B cell (primary cell): ENCODE data around the gene SP3. TPM values are rescaled to one million over a fixed set of nuclear protein-coding genes. Genes with fewer than 3 reads are reported as not detected.

ENCODE experiments used
- ATAC-seq: fragments of 200-7000 bp; cut with Tn5 transposase; one replicate; pipeline ENCODE4 v1.10.0; 2021; ENCODE audit warnings: low read depth, mild to moderate bottlenecking, moderate number of reproducible peaks, moderate library complexity
- CTCF ChIA-PET: fragments of 350-600 bp; sonication (Branson Sonifier 250); formaldehyde crosslinking; loops from one replicate; lab custom pipeline; 2021; ENCODE audit warnings: antibody characterized with exemption, inconsistent platforms; lab: Charles Lee
- POLR2A ChIA-PET: fragments of 350-600 bp; sonication (Branson Sonifier 250); formaldehyde crosslinking; loops from one replicate; lab custom pipeline; 2021; ENCODE audit warnings: antibody characterized with exemption; lab: Charles Lee
- DNase-seq: peaks from one replicate; pipeline ENCODE4 v3.0.0; 2013
- H2AFZ ChIP-seq: 2 replicates; pipeline ENCODE4 v1.6.1; 2012; ENCODE audit warnings: mild to moderate bottlenecking, low read depth, low read length; ENCODE audit not compliant: insufficient read depth, poor library complexity, severe bottlenecking
- H3K27ac ChIP-seq, 2 donors: 1 replicate in 1 of 2; 2 replicates in 1 of 2; pipeline ENCODE4 v1.5.1; 2012 to 2013; ENCODE audit warnings: low read length in 2 of 2, mild to moderate bottlenecking in 2 of 2, moderate library complexity in 1 of 2
- H3K27me3 ChIP-seq, 4 experiments: fragments of 200-600 bp in 1 of 4; sonication (generic) in 1 of 4; replicated peaks in 1 of 4; 1 replicate in 2 of 4; 2 replicates in 2 of 4; pipeline versions ENCODE4 v1.6.1 to v1.7.0; 2013 to 2016; ENCODE audit warnings: low read length in 3 of 4, mild to moderate bottlenecking in 2 of 4, mixed read lengths in 1 of 4, moderate library complexity in 1 of 4; ENCODE audit not compliant: insufficient read depth in 4 of 4, control insufficient read depth in 3 of 4; ENCODE audit errors: control extremely low read depth in 1 of 4
- H3K36me3 ChIP-seq, 2 experiments: replicated peaks in 1 of 2; 1 replicate in 1 of 2; 2 replicates in 1 of 2; pipeline versions ENCODE4 v1.6.1 to v1.7.1; 2013; ENCODE audit warnings: low read length in 1 of 2; ENCODE audit not compliant: insufficient read depth in 2 of 2, control insufficient read depth in 1 of 2; ENCODE audit errors: control extremely low read depth in 1 of 2, extremely low read depth in 1 of 2
- H3K4me1 ChIP-seq, 2 donors: fragments of 200-600 bp in 1 of 2; sonication (generic) in 1 of 2; 1 replicate in 1 of 2; 2 replicates in 1 of 2; pipeline versions ENCODE4 v1.5.1 to v1.6.1; 2013 to 2017; ENCODE audit warnings: low read length in 2 of 2; ENCODE audit not compliant: control insufficient read depth in 2 of 2, insufficient read depth in 2 of 2
- H3K4me2 ChIP-seq: replicated peaks from 2 replicates; pipeline ENCODE3; 2012; ENCODE audit warnings: mild to moderate bottlenecking, low read depth, low read length; ENCODE audit not compliant: poor library complexity, severe bottlenecking
- H3K4me3 ChIP-seq, 5 experiments: fragments of 200-600 bp in 1 of 5; sonication (generic) in 1 of 5; 1 replicate in 3 of 5; 2 replicates in 2 of 5; pipeline versions ENCODE4 v1.5.1 to v1.7.0; 2011 to 2016; ENCODE audit warnings: low read length in 4 of 5, mild to moderate bottlenecking in 4 of 5, low read depth in 2 of 5, control low read depth in 1 of 5, moderate library complexity in 1 of 5; ENCODE audit not compliant: insufficient read depth in 1 of 5; ENCODE audit errors: control extremely low read depth in 1 of 5, extremely low read depth in 1 of 5
- H3K79me2 ChIP-seq: fragments of 200-600 bp; sonication (generic); one replicate; pipeline ENCODE4 v1.6.0; 2016; ENCODE audit warnings: low read length; ENCODE audit not compliant: control insufficient read depth, insufficient read depth
- H3K9ac ChIP-seq: fragments of 200-600 bp; sonication (generic); 2 replicates; pipeline ENCODE4 v1.6.1; 2017; ENCODE audit warnings: mild to moderate bottlenecking, low read length, moderate library complexity
- H3K9me3 ChIP-seq, 3 donors: one replicate each; pipeline versions ENCODE4 v1.6.1 to v1.7.1; 2013; ENCODE audit warnings: low read length in 2 of 3; ENCODE audit not compliant: control insufficient read depth in 2 of 3, insufficient read depth in 1 of 3; ENCODE audit errors: control extremely low read depth in 1 of 3
- H4K20me1 ChIP-seq: 2 replicates; pipeline ENCODE4 v1.6.0; 2012; ENCODE audit warnings: mild to moderate bottlenecking, low read length; ENCODE audit not compliant: insufficient read depth, control insufficient read depth, poor library complexity, severe bottlenecking
- H3K27ac Mint-ChIP-seq: one replicate; pipeline ENCODE4 v1.8.0; 2021; ENCODE audit warnings: mixed read lengths
- H3K27me3 Mint-ChIP-seq: one replicate; pipeline ENCODE4 v1.8.0; 2021; ENCODE audit warnings: mixed read lengths
- H3K4me1 Mint-ChIP-seq: one replicate; pipeline ENCODE4 v1.8.0; 2021; ENCODE audit warnings: mixed read lengths
- H3K4me3 Mint-ChIP-seq: one replicate; pipeline ENCODE4 v1.8.0; 2021; ENCODE audit warnings: mixed read lengths
- H3K9me3 Mint-ChIP-seq: one replicate; pipeline ENCODE4 v1.8.0; 2022; ENCODE audit warnings: mixed read lengths; ENCODE audit not compliant: insufficient read depth
- EZH2 ChIP-seq: IDR thresholded peaks from 2 replicates; pipeline ENCODE4 v1.6.1; 2012; ENCODE audit warnings: borderline replicate concordance, low read depth, mild to moderate bottlenecking, moderate library complexity, low read length; ENCODE audit not compliant: insufficient read depth, poor library complexity, severe bottlenecking
- WGBS: methylation state at CpG from one replicate; pipeline ENCODE4 v1.1.5; 2013; ENCODE audit warnings: missing lambda C conversion rate; ENCODE audit not compliant: insufficient coverage; 5-methylcytosine and 5-hydroxymethylcytosine counted together
- intact Hi-C: fragments of 100-400 bp; cut with micrococcal nuclease; formaldehyde crosslinking; loops from one replicate; pipeline ENCODE4 v1.10.0; 2022
- polyA plus RNA-seq: library from polyadenylated mRNA; depleted of rRNA; stranded (reverse); fragments of >200 nt; gene quantifications from 2 replicates; pipeline ENCODE4 v1.2.3, GENCODE V29; 2012
- total RNA-seq, 2 donors: library from RNA; stranded (reverse); fragments of 120-200 nt in 1 of 2; gene quantifications; 1 replicate in 1 of 2; 2 replicates in 1 of 2; pipeline versions ENCODE4 v1.2.3 to v1.2.4, GENCODE V29; 2013 to 2022
- TF ChIP-seq, protein P1 (sequence below): fragments of 200-600 bp; IDR thresholded peaks from one replicate; pipeline ENCODE4 v1.8.0; 2022; ENCODE audit warnings: antibody characterized with exemption, mild to moderate bottlenecking

SP3 gene
- total and polyA plus RNA-seq, 2 donors (not counting 1 experiment from before 2014, with no cell fraction given) = 31.9 to 152 TPM

DNA sequence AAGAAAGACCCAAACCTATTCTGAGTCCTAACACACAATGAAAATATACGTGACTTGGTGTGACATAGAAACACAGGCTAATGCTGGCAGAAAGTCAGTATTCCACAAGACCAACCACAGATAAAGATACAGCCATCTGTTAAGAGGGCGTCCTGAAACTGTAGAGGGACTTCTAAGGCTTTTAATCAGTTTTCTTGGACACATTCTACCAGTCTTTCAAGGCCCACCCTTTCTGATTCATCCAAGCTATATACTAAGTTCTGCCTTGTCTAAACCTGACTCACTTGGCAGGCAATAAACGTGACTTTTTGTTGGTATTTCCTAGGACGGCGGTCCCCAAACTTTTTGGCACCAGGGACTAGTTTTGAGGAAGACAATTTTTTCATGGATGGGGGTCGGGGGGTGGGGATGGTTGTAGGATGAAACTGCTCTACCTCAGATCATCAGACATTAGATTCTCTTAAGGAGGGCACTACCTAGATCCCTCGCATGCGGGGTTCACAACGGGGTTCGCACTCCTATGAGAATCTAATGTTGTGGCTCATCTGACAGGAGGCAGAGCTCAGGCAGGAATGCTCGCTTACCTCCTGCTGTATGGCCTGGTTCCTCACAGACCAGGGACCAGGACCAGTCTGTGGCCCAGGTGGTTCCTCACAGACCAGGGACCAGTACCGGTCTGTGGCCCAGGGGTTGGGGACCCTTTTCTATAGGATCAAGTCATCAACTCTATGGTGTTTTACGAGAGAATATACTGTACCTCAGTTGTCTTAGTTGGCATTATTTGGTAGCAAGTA, 61.4 kb downstream of the SP3 start:
- Histone ChIP-seq H3K4me1 (peaks cover 4 to 9% of the 10 kb centered on the region in 2 donors), H3K9me3 (no peaks in the 10 kb centered on the region), H3K27ac (no peak overlapping the region), H3K4me3 (no peak overlapping the region), H3K36me3 (peaks cover 15 to 17% of the 10 kb centered on the region in 2 experiments), H3K4me2 (no peak overlapping the region), H3K79me2 (no peaks in the 10 kb centered on the region), H3K9ac (no peak overlapping the region), H2AFZ (no peak overlapping the region), H3K27me3 (no peaks in the 10 kb centered on the region), H4K20me1 (no peaks in the 10 kb centered on the region)
- H3K27ac Mint-ChIP-seq = no peak overlapping the region
- no peak for TF ChIP-seq EZH2
- TF ChIP-seq, protein P1, sequence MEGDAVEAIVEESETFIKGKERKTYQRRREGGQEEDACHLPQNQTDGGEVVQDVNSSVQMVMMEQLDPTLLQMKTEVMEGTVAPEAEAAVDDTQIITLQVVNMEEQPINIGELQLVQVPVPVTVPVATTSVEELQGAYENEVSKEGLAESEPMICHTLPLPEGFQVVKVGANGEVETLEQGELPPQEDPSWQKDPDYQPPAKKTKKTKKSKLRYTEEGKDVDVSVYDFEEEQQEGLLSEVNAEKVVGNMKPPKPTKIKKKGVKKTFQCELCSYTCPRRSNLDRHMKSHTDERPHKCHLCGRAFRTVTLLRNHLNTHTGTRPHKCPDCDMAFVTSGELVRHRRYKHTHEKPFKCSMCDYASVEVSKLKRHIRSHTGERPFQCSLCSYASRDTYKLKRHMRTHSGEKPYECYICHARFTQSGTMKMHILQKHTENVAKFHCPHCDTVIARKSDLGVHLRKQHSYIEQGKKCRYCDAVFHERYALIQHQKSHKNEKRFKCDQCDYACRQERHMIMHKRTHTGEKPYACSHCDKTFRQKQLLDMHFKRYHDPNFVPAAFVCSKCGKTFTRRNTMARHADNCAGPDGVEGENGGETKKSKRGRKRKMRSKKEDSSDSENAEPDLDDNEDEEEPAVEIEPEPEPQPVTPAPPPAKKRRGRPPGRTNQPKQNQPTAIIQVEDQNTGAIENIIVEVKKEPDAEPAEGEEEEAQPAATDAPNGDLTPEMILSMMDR = no peak
- no peaks in the 10 kb centered on the region for H3K9me3 Mint-ChIP-seq
- WGBS = over 99% methylated on average over 11 of the region's 13 CpGs
- intact Hi-C loops = loop anchor here (5.0 kb wide), 1 partner anchor 44 kb away; no protein-coding TSS in a partner anchor
- CTCF ChIA-PET = no interaction called here
- DNase-seq (no peak), ATAC-seq (no peak)
- no peaks in the 10 kb centered on the region for H3K27me3 Mint-ChIP-seq
- POLR2A ChIA-PET = no interaction called here
- H3K4me3 Mint-ChIP-seq = no peak overlapping the region
- peaks cover 11% of the 10 kb centered on the region for H3K4me1 Mint-ChIP-seq

DNA sequence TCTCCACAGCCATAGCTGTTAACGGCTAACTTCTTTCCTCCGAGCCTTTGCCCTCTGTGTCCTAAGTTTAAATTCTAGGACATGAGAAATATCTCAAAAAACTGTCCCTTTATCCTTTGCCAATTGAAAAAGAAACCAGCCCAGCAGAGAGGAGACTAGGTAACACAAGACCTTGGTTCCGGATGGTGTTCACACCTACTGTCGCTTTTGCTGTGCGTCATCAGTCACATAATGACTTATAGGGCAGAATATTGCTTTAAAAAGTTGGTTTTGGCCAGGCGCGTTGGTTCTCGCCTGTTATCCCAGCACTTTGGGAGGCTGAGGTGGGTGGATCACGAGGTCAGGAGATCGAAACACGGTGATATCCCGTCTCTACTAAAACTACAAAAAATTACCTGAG, 66.2 kb downstream of the SP3 start:
- Mint-ChIP-seq H3K9me3 (no peaks in the 10 kb centered on the region), H3K4me3 (peak overlapping the region; percentile 35), H3K27ac (no peak overlapping the region), H3K27me3 (no peaks in the 10 kb centered on the region), H3K4me1 (peaks cover 32% of the 10 kb centered on the region)
- ChIA-PET POLR2A (interaction anchor here (0.6 kb wide), 1 partner anchor 39 kb away, joined by 5 read pairs; no protein-coding TSS in a partner anchor), CTCF (interaction anchor here (1.2 to 1.4 kb wide), 2 partner anchors 16 to 29 kb away, joined by 3 read pairs; no protein-coding TSS in a partner anchor)
- H3K27me3 ChIP-seq = no peaks in the 10 kb centered on the region
- WGBS = 77% methylated on average over 5 of the region's 12 CpGs
- peaks cover 0 to 2% (median 0%) of the 10 kb centered on the region in 3 donors for H3K9me3 ChIP-seq
- H3K9ac ChIP-seq = no peak overlapping the region
- TF ChIP-seq, protein P1 = no peak
- TF ChIP-seq EZH2 = no peak
- peak; percentile 28 for DNase-seq
- intact Hi-C loops = loop anchor here (2.0 to 5.0 kb wide), 2 partner anchors 24 to 63 kb away; no protein-coding TSS in a partner anchor
- no peaks in the 10 kb centered on the region for H3K36me3 ChIP-seq
- H3K4me1 ChIP-seq = peaks cover 15 to 23% of the 10 kb centered on the region in 2 donors
- H3K79me2 ChIP-seq = no peaks in the 10 kb centered on the region
- ATAC-seq = no peak
- no peak overlapping the region for H2AFZ ChIP-seq
- H3K4me2 ChIP-seq = peak overlapping the region; percentile 47
- H3K4me3 ChIP-seq = no peak overlapping the region
- H4K20me1 ChIP-seq = no peaks in the 10 kb centered on the region
- no peak overlapping the region for H3K27ac ChIP-seq
